ENCODE results near the gene PAGR1.
A peak's percentile ranks its signal among the peaks of the same experiment; 100 is the strongest.

The PAGR1 gene

DNA sequence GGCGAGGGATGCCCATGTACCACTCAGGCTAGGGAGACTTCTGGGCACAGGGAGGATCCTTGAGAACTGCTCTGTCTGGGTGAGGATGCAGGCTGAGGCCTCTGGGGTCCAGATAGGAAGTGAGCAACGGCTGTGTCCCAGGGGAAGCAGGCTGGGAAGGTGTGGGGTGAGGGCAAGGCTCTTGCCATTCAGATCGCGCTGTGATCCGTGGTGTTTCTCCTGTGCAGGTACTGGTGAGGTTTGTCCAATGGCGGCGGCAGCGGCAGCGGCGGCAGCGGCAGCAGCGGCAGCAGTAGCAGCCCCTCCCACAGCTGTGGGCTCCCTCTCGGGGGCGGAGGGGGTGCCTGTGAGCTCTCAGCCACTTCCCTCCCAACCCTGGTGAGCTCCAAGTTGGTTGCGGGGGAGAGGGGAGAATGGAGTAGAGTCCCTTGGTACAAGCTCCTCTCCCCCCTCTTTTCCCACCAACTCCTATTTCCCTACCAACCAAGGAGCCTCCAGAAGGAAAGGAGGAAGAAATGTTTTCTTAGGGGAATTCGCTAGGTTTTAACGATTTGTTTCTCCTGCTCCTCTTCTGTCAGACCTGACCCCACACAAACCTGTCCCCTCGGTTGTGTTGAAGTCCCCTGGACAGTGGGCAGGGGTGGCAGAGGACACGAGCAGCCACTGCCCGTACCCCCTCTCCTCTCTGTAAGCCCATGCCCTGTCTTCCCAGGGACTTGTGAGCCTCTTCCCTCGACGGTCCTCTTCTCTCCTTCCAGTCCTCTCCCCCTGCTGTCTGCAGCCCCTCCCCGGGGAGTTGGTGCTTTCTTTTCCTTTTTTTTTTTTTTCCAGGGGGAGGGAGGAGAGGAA, 5.9 kb upstream of the PAGR1 start:
- peaks cover 48% of the 10 kb centered on the region in 2 donors for H3K4me1 ChIP-seq (ENCODE audit: control insufficient read depth in 2 of 2, insufficient read depth in 1 of 2, low read depth in 1 of 2, low read length in 2 of 2)
- H3K79me1 ChIP-seq (ENCODE audit: low read depth, low read length): peaks cover 27% of the 10 kb centered on the region
- H4K91ac ChIP-seq (ENCODE audit: low read depth, low read length, poor library complexity): no peak overlapping the region
- H3K27ac ChIP-seq (replicated peaks; ENCODE audit: low read length): peak overlapping the region; percentile 97
- H3K9ac ChIP-seq (ENCODE audit: low read depth, low read length, poor library complexity): peak overlapping the region; percentile 88
- peaks cover 0 to 2% of the 10 kb centered on the region in 2 donors for H3K9me3 ChIP-seq (replicated peaks in 1 of 2; ENCODE audit: control insufficient read depth in 2 of 2, insufficient read depth in 1 of 2, low read depth in 1 of 2, low read length in 2 of 2)
- no peak overlapping the region for H3K4me3 ChIP-seq (ENCODE audit: low read length in 2 of 2)
- H2AK5ac ChIP-seq (ENCODE audit: low read depth, low read length): peak overlapping the region; percentile 86
- peak overlapping the region; percentile 23 for H3K4me2 ChIP-seq (ENCODE audit: insufficient read depth, low read length, poor library complexity, severe bottlenecking)
- DNase-seq (ENCODE audit: low spot score): no peak
- H2AFZ ChIP-seq (ENCODE audit: low read length): no peak overlapping the region
- whole genome bisulfite sequencing, 2 donors (ENCODE audit: extremely low coverage in 2 of 2, insufficient read length in 2 of 2, insufficient replicate concordance in 1 of 2): no CpG with 5 or more reads among the region's 23 CpGs
- H4K8ac ChIP-seq (ENCODE audit: low read depth, low read length): no peak overlapping the region
- H3K18ac ChIP-seq (ENCODE audit: low read length): peak overlapping the region; percentile 69
- no peak overlapping the region for H3K14ac ChIP-seq (ENCODE audit: low read length)
- H3K36me3 ChIP-seq (replicated peaks in 1 of 2; ENCODE audit: control insufficient read depth in 2 of 2, insufficient read depth in 2 of 2, low read length in 2 of 2): peaks cover 20 to 36% of the 10 kb centered on the region in 2 donors
- H2BK15ac ChIP-seq (ENCODE audit: low read length): no peak overlapping the region
- H2BK5ac ChIP-seq (ENCODE audit: low read length): no peak overlapping the region
- no peak overlapping the region for H2BK120ac ChIP-seq (ENCODE audit: low read depth, low read length)
- no peak overlapping the region for H3K4ac ChIP-seq (ENCODE audit: low read length)
- H3K27me3 ChIP-seq (ENCODE audit: control insufficient read depth in 3 of 3, insufficient read depth in 3 of 3, low read depth in 1 of 3, low read length in 3 of 3): no peaks in the 10 kb centered on the region
- no peak overlapping the region for H2BK12ac ChIP-seq (ENCODE audit: low read length)
- H3K23ac ChIP-seq (ENCODE audit: low read depth, low read length, poor library complexity): peak overlapping the region; percentile 97

DNA sequence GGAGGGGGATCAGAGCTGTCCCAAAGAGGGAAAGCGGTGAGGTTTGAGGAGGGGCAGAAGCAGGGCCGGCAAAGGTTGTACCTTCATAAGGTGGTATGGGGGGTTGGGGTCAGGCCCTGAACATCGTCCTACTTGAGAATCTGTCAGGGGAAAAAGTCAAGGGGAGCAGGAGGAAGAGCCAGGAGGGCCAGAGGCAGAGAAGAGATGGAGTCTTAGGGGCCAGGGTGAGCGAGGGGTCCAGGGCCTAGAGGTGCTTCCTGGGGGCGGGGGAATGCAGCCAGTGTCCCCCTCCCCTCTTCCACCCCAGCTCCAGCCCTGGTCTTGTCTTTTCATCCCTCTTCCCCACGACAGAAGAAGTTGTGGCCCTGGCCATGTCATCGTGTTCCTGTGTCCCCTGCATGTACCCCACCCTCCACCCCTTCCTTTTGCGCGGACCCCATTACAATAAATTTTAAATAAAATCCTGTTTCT, 5.2 kb upstream of the PAGR1 start:
- H2BK120ac ChIP-seq (ENCODE audit: low read depth, low read length): no peak overlapping the region
- no peak overlapping the region for H3K14ac ChIP-seq (ENCODE audit: low read length)
- H3K18ac ChIP-seq (ENCODE audit: low read length): peak overlapping the region; percentile 20
- H2AK5ac ChIP-seq (ENCODE audit: low read depth, low read length): no peak overlapping the region
- peaks cover 50 to 52% of the 10 kb centered on the region in 2 donors for H3K4me1 ChIP-seq (ENCODE audit: control insufficient read depth in 2 of 2, insufficient read depth in 1 of 2, low read depth in 1 of 2, low read length in 2 of 2)
- WGBS, 2 donors (ENCODE audit: extremely low coverage in 2 of 2, insufficient read length in 2 of 2, insufficient replicate concordance in 1 of 2): no CpG with 5 or more reads among the region's 9 CpGs
- no peak overlapping the region for H2AFZ ChIP-seq (ENCODE audit: low read length)
- H3K23ac ChIP-seq (ENCODE audit: low read depth, low read length, poor library complexity): no peak overlapping the region
- H3K4me2 ChIP-seq (ENCODE audit: insufficient read depth, low read length, poor library complexity, severe bottlenecking): no peak overlapping the region
- no peak overlapping the region for H4K8ac ChIP-seq (ENCODE audit: low read depth, low read length)
- no peak overlapping the region for H2BK5ac ChIP-seq (ENCODE audit: low read length)
- H2BK12ac ChIP-seq (ENCODE audit: low read length): no peak overlapping the region
- H2BK15ac ChIP-seq (ENCODE audit: low read length): no peak overlapping the region
- H3K4me3 ChIP-seq (ENCODE audit: low read length in 2 of 2): peak overlapping the region in 1 of 2 donors; percentile 71
- peaks cover 20 to 37% of the 10 kb centered on the region in 2 donors for H3K36me3 ChIP-seq (replicated peaks in 1 of 2; ENCODE audit: control insufficient read depth in 2 of 2, insufficient read depth in 2 of 2, low read length in 2 of 2)
- peaks cover 28% of the 10 kb centered on the region for H3K79me1 ChIP-seq (ENCODE audit: low read depth, low read length)
- H3K27ac ChIP-seq (replicated peaks; ENCODE audit: low read length): peak overlapping the region; percentile 97
- H3K9ac ChIP-seq (ENCODE audit: low read depth, low read length, poor library complexity): peak overlapping the region; percentile 17
- peaks cover 0 to 2% of the 10 kb centered on the region in 2 donors for H3K9me3 ChIP-seq (replicated peaks in 1 of 2; ENCODE audit: control insufficient read depth in 2 of 2, insufficient read depth in 1 of 2, low read depth in 1 of 2, low read length in 2 of 2)
- H4K91ac ChIP-seq (ENCODE audit: low read depth, low read length, poor library complexity): no peak overlapping the region
- no peak for DNase-seq (ENCODE audit: low spot score)
- no peak overlapping the region for H3K4ac ChIP-seq (ENCODE audit: low read length)
- no peaks in the 10 kb centered on the region for H3K27me3 ChIP-seq (ENCODE audit: control insufficient read depth in 3 of 3, insufficient read depth in 3 of 3, low read depth in 1 of 3, low read length in 3 of 3)

DNA sequence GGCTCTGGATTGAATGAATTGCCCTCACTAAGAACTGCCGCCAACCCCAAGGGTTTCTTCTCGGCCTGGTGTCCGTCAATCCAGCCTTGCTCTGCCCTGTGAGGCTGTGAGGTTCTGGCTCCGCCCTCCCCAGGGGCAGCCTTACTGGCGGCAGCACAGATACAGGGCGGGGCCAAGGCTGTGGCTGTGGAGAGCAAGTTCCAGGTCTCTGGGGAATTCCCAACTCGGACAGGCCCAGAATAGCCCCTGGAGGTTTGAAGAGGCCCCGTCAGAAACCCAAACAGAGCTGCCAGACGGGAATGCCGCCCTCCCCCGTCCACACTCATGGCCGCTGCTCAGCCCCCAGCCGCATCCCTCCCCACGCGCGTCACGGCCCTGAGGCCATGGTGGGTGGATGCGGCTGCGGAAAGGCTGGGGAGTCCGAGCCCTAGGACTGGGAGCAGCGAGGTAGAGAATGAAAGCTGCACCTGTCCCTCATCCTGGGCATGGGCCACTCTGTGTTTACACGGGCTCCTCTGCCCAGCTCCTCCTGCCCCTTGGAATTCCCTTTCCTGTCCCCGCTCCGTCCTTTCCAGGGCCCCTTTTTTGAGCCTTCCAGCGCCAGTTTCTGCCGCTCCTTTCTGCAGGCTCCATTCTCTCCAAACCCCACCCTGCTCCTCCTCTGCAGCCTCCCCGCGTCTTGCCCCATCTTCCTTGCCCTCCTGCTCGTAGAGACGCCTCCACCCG, 4.6 kb upstream of the PAGR1 start:
- Histone ChIP-seq H4K91ac (ENCODE audit: low read depth, low read length, poor library complexity) (no peak overlapping the region), H2AK5ac (ENCODE audit: low read depth, low read length) (peak overlapping the region; percentile 36), H2AFZ (ENCODE audit: low read length) (peak overlapping the region; percentile 80), H3K4me3 (ENCODE audit: low read length in 2 of 2) (peak overlapping the region; percentile 71 to 75), H3K18ac (ENCODE audit: low read length) (peak overlapping the region; percentile 99), H3K4me2 (ENCODE audit: insufficient read depth, low read length, poor library complexity, severe bottlenecking) (peak overlapping the region; percentile 96), H2BK12ac (ENCODE audit: low read length) (peak overlapping the region; percentile 46), H3K14ac (ENCODE audit: low read length) (peak overlapping the region; percentile 99), H3K4me1 (ENCODE audit: control insufficient read depth in 2 of 2, insufficient read depth in 1 of 2, low read depth in 1 of 2, low read length in 2 of 2) (peaks cover 50 to 52% of the 10 kb centered on the region in 2 donors), H3K4ac (ENCODE audit: low read length) (peak overlapping the region; percentile 97), H3K23ac (ENCODE audit: low read depth, low read length, poor library complexity) (peak overlapping the region; percentile 92), H3K9ac (ENCODE audit: low read depth, low read length, poor library complexity) (peak overlapping the region; percentile 96), H3K27ac (replicated peaks; ENCODE audit: low read length) (peak overlapping the region; percentile 97), H3K9me3 (replicated peaks in 1 of 2; ENCODE audit: control insufficient read depth in 2 of 2, insufficient read depth in 1 of 2, low read depth in 1 of 2, low read length in 2 of 2) (peaks cover 0 to 2% of the 10 kb centered on the region in 2 donors), H3K27me3 (ENCODE audit: control insufficient read depth in 3 of 3, insufficient read depth in 3 of 3, low read depth in 1 of 3, low read length in 3 of 3) (no peaks in the 10 kb centered on the region), H4K8ac (ENCODE audit: low read depth, low read length) (no peak overlapping the region), H3K36me3 (replicated peaks in 1 of 2; ENCODE audit: control insufficient read depth in 2 of 2, insufficient read depth in 2 of 2, low read length in 2 of 2) (peaks cover 20 to 37% of the 10 kb centered on the region in 2 donors), H3K79me1 (ENCODE audit: low read depth, low read length) (peaks cover 28% of the 10 kb centered on the region), H2BK15ac (ENCODE audit: low read length) (peak overlapping the region; percentile 83), H2BK120ac (ENCODE audit: low read depth, low read length) (peak overlapping the region; percentile 56), H2BK5ac (ENCODE audit: low read length) (peak overlapping the region; percentile 97)
- WGBS, 2 donors (ENCODE audit: extremely low coverage in 2 of 2, insufficient read length in 2 of 2, insufficient replicate concordance in 1 of 2): no CpG with 5 or more reads among the region's 31 CpGs
- peak; percentile 95 for DNase-seq (ENCODE audit: low spot score)

Data from neuronal stem cell (in vitro differentiated cells).